ENCODE results near the gene SCN3B.

- TF ChIP-seq CTCF (IDR thresholded peaks at IDR 0.05; ENCODE audit: low read depth, low read length) (no peak), POLR2A (IDR thresholded peaks at IDR 0.05; ENCODE audit: extremely low read depth, insufficient read length) (no peak), MYC (IDR thresholded peaks at IDR 0.05; ENCODE audit: low read depth, low read length) (no peak), MAX (IDR thresholded peaks at IDR 0.05; ENCODE audit: low read depth, low read length) (no peak)
Measured at GRCh38 chr11:123594921-123595320, 59.5 kb downstream of the SCN3B start.
